Mucosa of gallbladder (tissue), 1 donor: Measurements from ENCODE around the gene ERLEC1. TPM values are rescaled to one million over a fixed set of nuclear protein-coding genes. Genes with fewer than 3 reads are reported as not detected.
"Not testable (repeated sequence)": the region's sequence is repeated elsewhere in the genome, so short reads cannot be mapped to it uniquely, and the experiment has no call there.

Source experiments
- DNase-seq: peaks from one replicate; pipeline ENCODE4 v3.0.0-alpha.2; 2020; ENCODE audit warnings: low spot score
- total RNA-seq: library from RNA; stranded (reverse); gene quantifications from one replicate; pipeline ENCODE4 v1.2.1, GENCODE V29; 2021
- donor health status: DM: no; HTN: no; CAD: no.

Gene ERLEC1
- 50.5 TPM for total RNA-seq

GRCh38 chr2:53786705-53787613 lies at the start of gene ERLEC1, which contains the start of gene ASB3:
TSS of gene ERLEC1 (plus strand) at chr2:53787044. CDS start at chr2:53787211, 167 bp downstream.
TSS of gene ASB3 (minus strand) at chr2:53786953. CDS start at chr2:53765572, 21,381 bp downstream.
- peak; percentile 88 for DNase-seq

- no peak for DNase-seq
Measured at GRCh38 chr2:53737091-53737490, 49.8 kb upstream of the ERLEC1 start.

GRCh38 chr2:53739032-53739431 lies 47.8 kb upstream of the ERLEC1 start:
- DNase-seq: no peak

GRCh38 chr2:53740170-53740569 lies 46.7 kb upstream of the ERLEC1 start:
- no peak for DNase-seq

- DNase-seq: no peak
Measured at GRCh38 chr2:53744395-53745065, 42.3 kb upstream of the ERLEC1 start.

GRCh38 chr2:53750041-53750768 lies 36.6 kb upstream of the ERLEC1 start:
- DNase-seq: no peak

- DNase-seq: no peak
Measured at GRCh38 chr2:53751728-53752127, 35.1 kb upstream of the ERLEC1 start.

- DNase-seq: no peak
Measured at GRCh38 chr2:53752385-53752784, 34.5 kb upstream of the ERLEC1 start.

GRCh38 chr2:53753041-53753440 lies 33.8 kb upstream of the ERLEC1 start:
- DNase-seq: no peak

GRCh38 chr2:53755121-53755520 lies 31.7 kb upstream of the ERLEC1 start:
- DNase-seq: no peak

- DNase-seq: no peak
Measured at GRCh38 chr2:53756644-53757043, 30.2 kb upstream of the ERLEC1 start.

GRCh38 chr2:53757206-53757605 lies 29.6 kb upstream of the ERLEC1 start:
- not testable (repeated sequence) for DNase-seq

GRCh38 chr2:53765767-53766166 lies 21.1 kb upstream of the ERLEC1 start:
- no peak for DNase-seq

- DNase-seq: peak; percentile 81
Measured at GRCh38 chr2:53767405-53768241, 19.2 kb upstream of the ERLEC1 start, which contains the start of gene CHAC2. TSS of gene CHAC2 (plus strand) at chr2:53767804. CDS start at chr2:53767887, 83 bp downstream.

- DNase-seq: no peak
Measured at GRCh38 chr2:53768242-53768542, 18.7 kb upstream of the ERLEC1 start.

- DNase-seq: no peak
Measured at GRCh38 chr2:53769318-53769945, 17.4 kb upstream of the ERLEC1 start.

GRCh38 chr2:53770264-53770663 lies 16.6 kb upstream of the ERLEC1 start:
- no peak for DNase-seq

- DNase-seq: no peak
Measured at GRCh38 chr2:53777134-53777533, 9.7 kb upstream of the ERLEC1 start.

- no peak for DNase-seq
Measured at GRCh38 chr2:53778536-53779162, 8.2 kb upstream of the ERLEC1 start.

GRCh38 chr2:53780056-53780455 lies 6.8 kb upstream of the ERLEC1 start:
- no peak for DNase-seq
